Keratinocyte (primary cell): ENCODE data around the gene HTR5A. TPM values are rescaled to one million over a fixed set of nuclear protein-coding genes. Genes with fewer than 3 reads are reported as not detected.

Source experiments
- DNase-seq: peaks from one replicate; pipeline ENCODE4 v3.0.0-alpha.2; 2011; ENCODE audit warnings: low read depth, missing footprints, low spot score
- FAIRE-seq: peaks from 2 replicates; lab custom pipeline; 2011; peaks lifted over from hg19 to GRCh38; lab: Jason Lieb, UNC
- H2AFZ ChIP-seq: 2 replicates; pipeline ENCODE4 v1.6.0; 2012; ENCODE audit warnings: low read length, control low read depth, inconsistent platforms; ENCODE audit not compliant: control insufficient read depth
- H3K27ac ChIP-seq: 2 replicates; pipeline ENCODE4 v1.5.1; 2011; ENCODE audit warnings: low read length; ENCODE audit not compliant: control insufficient read depth, insufficient read depth
- H3K27me3 ChIP-seq: 3 replicates; pipeline ENCODE4 v1.6.0; 2011; ENCODE audit warnings: low read length; ENCODE audit not compliant: control insufficient read depth, insufficient read depth; ENCODE audit errors: extremely low read depth
- H3K36me3 ChIP-seq, 2 experiments: 2 replicates in 1 of 2; 3 replicates in 1 of 2; pipeline ENCODE4 v1.5.1; 2011; ENCODE audit warnings: low read length in 2 of 2, mild to moderate bottlenecking in 1 of 2; ENCODE audit not compliant: control insufficient read depth in 2 of 2, insufficient read depth in 2 of 2; ENCODE audit errors: extremely low read depth in 1 of 2
- H3K4me1 ChIP-seq: 3 replicates; pipeline ENCODE4 v1.5.1; 2011; ENCODE audit warnings: low read length; ENCODE audit not compliant: control insufficient read depth, insufficient read depth; ENCODE audit errors: extremely low read depth
- H3K4me2 ChIP-seq: 3 replicates; pipeline ENCODE4 v1.6.0; 2011; ENCODE audit warnings: low read depth, low read length; ENCODE audit not compliant: control insufficient read depth, insufficient read depth; ENCODE audit errors: extremely low read depth
- H3K4me3 ChIP-seq, 3 experiments: fragments of 200-600 bp in 1 of 3; sonication (generic) in 1 of 3; 2 replicates in 2 of 3; 3 replicates in 1 of 3; pipeline ENCODE4 v1.5.1; 2011 to 2016; ENCODE audit warnings: low read length in 3 of 3, mild to moderate bottlenecking in 3 of 3, control low read depth in 2 of 3, inconsistent platforms in 1 of 3, low read depth in 1 of 3, mixed read lengths in 1 of 3, mixed run types in 1 of 3, moderate library complexity in 1 of 3; ENCODE audit not compliant: control insufficient read depth in 2 of 3, insufficient read depth in 2 of 3; ENCODE audit errors: extremely low read depth in 1 of 3
- H3K79me2 ChIP-seq: 2 replicates; pipeline ENCODE4 v1.6.0; 2012; ENCODE audit warnings: low read length; ENCODE audit not compliant: control insufficient read depth, insufficient read depth
- H3K9ac ChIP-seq: 3 replicates; pipeline ENCODE4 v1.6.0; 2011; ENCODE audit warnings: low read length; ENCODE audit not compliant: control insufficient read depth, insufficient read depth; ENCODE audit errors: extremely low read depth
- H3K9me1 ChIP-seq: 3 replicates; pipeline ENCODE4 v1.6.0; 2011; ENCODE audit warnings: low read length; ENCODE audit not compliant: control insufficient read depth, insufficient read depth; ENCODE audit errors: extremely low read depth
- H3K9me3 ChIP-seq: 2 replicates; pipeline ENCODE4 v1.5.1; 2012; ENCODE audit warnings: low read depth, low read length; ENCODE audit not compliant: control insufficient read depth
- H4K20me1 ChIP-seq: 3 replicates; pipeline ENCODE4 v1.6.0; 2011; ENCODE audit warnings: low read length; ENCODE audit not compliant: control insufficient read depth, insufficient read depth; ENCODE audit errors: extremely low read depth
- EZH2 ChIP-seq: IDR thresholded peaks from one replicate; pipeline ENCODE4 v1.6.1; 2012; ENCODE audit warnings: inconsistent platforms, mild to moderate bottlenecking, low read length, moderate library complexity
- dilution Hi-C: fragments of 300-500 bp; cut with MboI; formaldehyde crosslinking; loops from one replicate; pipeline ENCODE4 v1.7.0; 2020; ENCODE audit warnings: low sequenced_read_pairs; ENCODE audit not compliant: extremely low pct_ligation_motif_present
- polyA plus RNA-seq, 5 experiments: library from polyadenylated mRNA; depleted of rRNA in 3 of 5; stranded (reverse) in 3 of 5; stranded (forward) in 1 of 5; unstranded in 1 of 5; fragments of >200 nt; gene quantifications; 1 replicate in 1 of 5; 2 replicates in 3 of 5; 3 replicates in 1 of 5; pipeline versions ENCODE4 v1.2.1 to v1.2.3, GENCODE V29; 2011 to 2012; ENCODE audit warnings: missing spikeins in 2 of 5, low read depth in 1 of 5, low replicate concordance in 1 of 5
- TF ChIP-seq, protein P1 (sequence below), 3 experiments: IDR thresholded peaks in 1 of 3; conservative IDR thresholded peaks in 1 of 3; optimal IDR thresholded peaks in 1 of 3; 2 replicates in 2 of 3; 3 replicates in 1 of 3; pipeline versions ENCODE3 to v1.5.1; 2011; ENCODE audit warnings: low read length in 3 of 3, mild to moderate bottlenecking in 3 of 3, moderate library complexity in 2 of 3, control low read depth in 1 of 3, inconsistent platforms in 1 of 3; ENCODE audit not compliant: insufficient read depth in 2 of 3; ENCODE audit errors: extremely low read depth in 1 of 3

Gene HTR5A
- polyA plus RNA-seq, 1 donor (not counting 4 experiments of a cell fraction or from before 2014, with no cell fraction given) = not detected

DNA sequence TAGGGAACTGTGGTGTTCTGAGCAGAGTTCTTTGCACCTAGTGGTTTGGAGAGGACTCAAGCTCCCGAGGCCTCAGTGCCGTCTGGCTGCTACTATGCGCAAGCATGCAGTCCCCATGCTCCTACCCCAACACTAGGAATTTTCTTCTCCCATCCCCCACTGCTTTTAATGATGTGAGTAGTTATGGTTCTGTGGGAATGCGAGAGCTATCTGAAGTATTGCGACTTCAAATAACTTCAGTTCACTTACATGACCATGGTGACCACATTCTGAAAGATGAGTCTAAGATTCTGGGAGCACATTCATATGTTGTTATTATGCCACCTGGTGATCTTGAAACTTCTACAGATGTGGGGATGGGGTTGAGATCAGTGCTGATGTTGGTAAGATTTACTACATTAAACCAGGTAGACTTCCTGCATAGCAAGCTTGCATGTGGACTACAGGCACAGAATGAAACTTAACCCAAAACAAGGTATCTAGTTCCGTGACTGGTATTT lies 24.6 kb downstream of the HTR5A start:
- Histone ChIP-seq H3K4me1 (no peaks in the 10 kb centered on the region), H4K20me1 (no peaks in the 10 kb centered on the region), H3K36me3 (no peaks in the 10 kb centered on the region), H3K27ac (no peak overlapping the region), H3K9me1 (no peaks in the 10 kb centered on the region), H3K79me2 (no peaks in the 10 kb centered on the region), H2AFZ (no peak overlapping the region), H3K9ac (no peak overlapping the region), H3K27me3 (no peaks in the 10 kb centered on the region), H3K4me2 (no peak overlapping the region), H3K9me3 (no peaks in the 10 kb centered on the region), H3K4me3 (no peak overlapping the region)
- no peak for DNase-seq
- no peak for TF ChIP-seq EZH2
- TF ChIP-seq, protein P1, sequence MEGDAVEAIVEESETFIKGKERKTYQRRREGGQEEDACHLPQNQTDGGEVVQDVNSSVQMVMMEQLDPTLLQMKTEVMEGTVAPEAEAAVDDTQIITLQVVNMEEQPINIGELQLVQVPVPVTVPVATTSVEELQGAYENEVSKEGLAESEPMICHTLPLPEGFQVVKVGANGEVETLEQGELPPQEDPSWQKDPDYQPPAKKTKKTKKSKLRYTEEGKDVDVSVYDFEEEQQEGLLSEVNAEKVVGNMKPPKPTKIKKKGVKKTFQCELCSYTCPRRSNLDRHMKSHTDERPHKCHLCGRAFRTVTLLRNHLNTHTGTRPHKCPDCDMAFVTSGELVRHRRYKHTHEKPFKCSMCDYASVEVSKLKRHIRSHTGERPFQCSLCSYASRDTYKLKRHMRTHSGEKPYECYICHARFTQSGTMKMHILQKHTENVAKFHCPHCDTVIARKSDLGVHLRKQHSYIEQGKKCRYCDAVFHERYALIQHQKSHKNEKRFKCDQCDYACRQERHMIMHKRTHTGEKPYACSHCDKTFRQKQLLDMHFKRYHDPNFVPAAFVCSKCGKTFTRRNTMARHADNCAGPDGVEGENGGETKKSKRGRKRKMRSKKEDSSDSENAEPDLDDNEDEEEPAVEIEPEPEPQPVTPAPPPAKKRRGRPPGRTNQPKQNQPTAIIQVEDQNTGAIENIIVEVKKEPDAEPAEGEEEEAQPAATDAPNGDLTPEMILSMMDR (optimal IDR thresholded peaks at IDR 0.05 in 1 of 3, IDR thresholded peaks at IDR 0.05 in 1 of 3, conservative IDR thresholded peaks at IDR 0.05 in 1 of 3; ENCODE audit: extremely low read depth in 1 of 3, insufficient read depth in 2 of 3, low read length in 3 of 3) = no peak
- no peak for FAIRE-seq
- dilution Hi-C loops = no loop called here

DNA sequence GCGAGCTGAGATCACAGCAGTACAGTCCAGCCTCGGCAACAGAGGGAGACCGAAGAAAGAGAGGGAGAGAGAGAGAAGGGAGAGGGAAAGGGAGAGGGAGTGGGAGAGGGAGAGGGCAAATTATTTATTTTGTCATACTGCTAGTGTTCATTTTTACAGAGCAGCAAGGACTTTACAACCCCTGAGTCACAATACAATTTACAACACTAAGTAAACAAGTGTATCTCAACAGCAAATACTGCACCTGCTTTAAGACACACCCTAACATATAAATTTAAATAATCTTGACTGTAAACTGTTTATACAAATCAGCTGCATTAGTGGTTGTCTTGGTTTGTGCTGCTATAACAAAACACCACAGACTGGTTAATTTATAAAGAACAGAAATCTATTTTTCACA lies 27.2 kb downstream of the HTR5A start:
- H3K36me3 ChIP-seq = no peaks in the 10 kb centered on the region
- H3K9ac ChIP-seq = no peak overlapping the region
- no peaks in the 10 kb centered on the region for H3K4me1 ChIP-seq
- no peaks in the 10 kb centered on the region for H3K9me1 ChIP-seq
- no peaks in the 10 kb centered on the region for H3K79me2 ChIP-seq
- H3K9me3 ChIP-seq = no peaks in the 10 kb centered on the region
- no peak for TF ChIP-seq EZH2
- TF ChIP-seq, protein P1 (optimal IDR thresholded peaks at IDR 0.05 in 1 of 3, IDR thresholded peaks at IDR 0.05 in 1 of 3, conservative IDR thresholded peaks at IDR 0.05 in 1 of 3; ENCODE audit: extremely low read depth in 1 of 3, insufficient read depth in 2 of 3, low read length in 3 of 3) = no peak
- H3K27ac ChIP-seq = no peak overlapping the region
- no peak overlapping the region for H2AFZ ChIP-seq
- H3K4me3 ChIP-seq = no peak overlapping the region
- DNase-seq (no peak), FAIRE-seq (no peak)
- dilution Hi-C loops = no loop called here
- no peak overlapping the region for H3K4me2 ChIP-seq
- no peaks in the 10 kb centered on the region for H4K20me1 ChIP-seq
- H3K27me3 ChIP-seq = no peaks in the 10 kb centered on the region
